H1 (cell line): ENCODE data around the gene EPB41L2. TPM values are rescaled to one million over a fixed set of nuclear protein-coding genes. Genes with fewer than 3 reads are reported as not detected.

ENCODE experiments used
- CTCF ChIA-PET: fragments of 300-600 bp; sonication (Branson Sonifier 250); formaldehyde crosslinking; loops from one replicate; lab custom pipeline; 2021; ENCODE audit not compliant: partially characterized antibody; lab: Charles Lee
- POLR2A ChIA-PET: fragments of 300-600 bp; sonication (Branson Sonifier 250); formaldehyde crosslinking; loops from one replicate; lab custom pipeline; 2021; ENCODE audit warnings: inconsistent platforms; ENCODE audit not compliant: partially characterized antibody; lab: Charles Lee
- DNase-seq, 2 experiments: peaks; one replicate each; pipeline versions ENCODE4 v3.0.0 to v3.0.0-alpha.2; 2010 to 2022; ENCODE audit warnings: low spot score in 2 of 2, low read depth in 1 of 2, mixed read lengths in 1 of 2
- FAIRE-seq: peaks from 2 replicates; lab custom pipeline; 2011; peaks lifted over from hg19 to GRCh38; lab: Jason Lieb, UNC
- H2AFZ ChIP-seq: 2 replicates; pipeline ENCODE4 v1.8.1; 2012; ENCODE audit warnings: low read length, inconsistent platforms
- H2AK5ac ChIP-seq: 2 replicates; pipeline ENCODE4 v1.6.1; 2013; ENCODE audit warnings: low read depth, low read length
- H2BK120ac ChIP-seq: replicated peaks from 2 replicates; pipeline ENCODE3; 2013; ENCODE audit warnings: low read depth, low read length, inconsistent platforms
- H2BK12ac ChIP-seq: 2 replicates; pipeline ENCODE4 v1.6.1; 2013; ENCODE audit warnings: low read depth, low read length
- H2BK15ac ChIP-seq: 2 replicates; pipeline ENCODE4 v1.6.1; 2013; ENCODE audit warnings: low read length
- H2BK20ac ChIP-seq: 2 replicates; pipeline ENCODE4 v1.6.1; 2013; ENCODE audit warnings: low read length
- H2BK5ac ChIP-seq: 2 replicates; pipeline ENCODE4 v1.6.1; 2013; ENCODE audit warnings: low read depth, low read length
- H3K14ac ChIP-seq: 2 replicates; pipeline ENCODE4 v1.6.1; 2013; ENCODE audit warnings: inconsistent platforms; ENCODE audit not compliant: insufficient read length
- H3K18ac ChIP-seq: 2 replicates; pipeline ENCODE4 v1.6.1; 2013; ENCODE audit warnings: low read length; ENCODE audit errors: extremely low read depth
- H3K23ac ChIP-seq: 2 replicates; pipeline ENCODE4 v1.6.1; 2013; ENCODE audit warnings: inconsistent platforms; ENCODE audit not compliant: insufficient read length
- H3K23me2 ChIP-seq: 2 replicates; pipeline ENCODE4 v1.6.1; 2013; ENCODE audit warnings: low read depth, low read length
- H3K27ac ChIP-seq: 2 replicates; pipeline ENCODE4 v1.6.1; 2011; ENCODE audit warnings: low read depth, low read length, inconsistent platforms
- H3K27me3 ChIP-seq, 4 experiments: replicated peaks in 1 of 4; 1 replicate in 1 of 4; 2 replicates in 3 of 4; pipeline versions ENCODE4 v1.6.1 to v1.8.1; 2011 to 2013; ENCODE audit warnings: low read length in 3 of 4, mild to moderate bottlenecking in 3 of 4, inconsistent platforms in 2 of 4, mixed read lengths in 2 of 4, moderate library complexity in 1 of 4; ENCODE audit not compliant: control insufficient read depth in 3 of 4, insufficient read depth in 3 of 4; ENCODE audit errors: extremely low read depth in 1 of 4
- H3K36me3 ChIP-seq, 4 experiments: 2 replicates each; pipeline versions ENCODE4 v1.6.1 to v1.8.1; 2011 to 2013; ENCODE audit warnings: mild to moderate bottlenecking in 4 of 4, low read length in 3 of 4, moderate library complexity in 2 of 4, control low read depth in 1 of 4, inconsistent platforms in 1 of 4; ENCODE audit not compliant: insufficient read depth in 4 of 4, control insufficient read depth in 2 of 4
- H3K4ac ChIP-seq: replicated peaks from 2 replicates; pipeline ENCODE3; 2013; ENCODE audit warnings: low read length, low read depth, mixed read lengths, inconsistent platforms; ENCODE audit not compliant: insufficient read length
- H3K4me1 ChIP-seq, 4 experiments: replicated peaks in 1 of 4; 1 replicate in 1 of 4; 2 replicates in 3 of 4; pipeline versions ENCODE4 v1.6.1 to v1.8.1; 2011 to 2013; ENCODE audit warnings: low read length in 3 of 4, inconsistent platforms in 2 of 4, mixed read lengths in 1 of 4; ENCODE audit not compliant: insufficient read depth in 4 of 4, control insufficient read depth in 3 of 4
- H3K4me2 ChIP-seq, 2 experiments: 2 replicates each; pipeline versions ENCODE4 v1.6.1 to v1.8.1; 2011 to 2013; ENCODE audit warnings: low read depth in 2 of 2, low read length in 2 of 2, control low read depth in 1 of 2, inconsistent platforms in 1 of 2, mild to moderate bottlenecking in 1 of 2; ENCODE audit not compliant: insufficient read depth in 1 of 2
- H3K4me3 ChIP-seq, 4 experiments: fragments of 200-600, 300-600 bp in 1 of 4; sonication (generic), shearing (Covaris generic), sonication (Bioruptor Twin) in 1 of 4; 2 replicates each; pipeline versions ENCODE4 v1.5.1 to v1.8.1; 2011 to 2016; ENCODE audit warnings: low read length in 4 of 4, low read depth in 3 of 4, control low read depth in 2 of 4, inconsistent platforms in 2 of 4, mild to moderate bottlenecking in 2 of 4, mixed read lengths in 1 of 4, moderate library complexity in 1 of 4; ENCODE audit not compliant: insufficient read depth in 2 of 4; ENCODE audit errors: extremely low read depth in 1 of 4
- H3K56ac ChIP-seq: replicated peaks from 2 replicates; pipeline ENCODE3; 2013; ENCODE audit warnings: low read depth, mild to moderate bottlenecking, mixed read lengths, low read length, inconsistent platforms; ENCODE audit not compliant: insufficient read length
- H3K79me1 ChIP-seq: 2 replicates; pipeline ENCODE4 v1.6.1; 2013; ENCODE audit warnings: low read depth, low read length, control low read depth
- H3K79me2 ChIP-seq, 2 experiments: 2 replicates each; pipeline versions ENCODE4 v1.6.1 to v1.8.1; 2012 to 2013; ENCODE audit warnings: low read length in 2 of 2, mild to moderate bottlenecking in 2 of 2, inconsistent platforms in 1 of 2; ENCODE audit not compliant: insufficient read depth in 2 of 2, control insufficient read depth in 1 of 2
- H3K9ac ChIP-seq, 4 experiments: replicated peaks in 1 of 4; 1 replicate in 1 of 4; 2 replicates in 3 of 4; pipeline versions ENCODE4 v1.6.1 to v1.8.1; 2011 to 2013; ENCODE audit warnings: low read depth in 3 of 4, low read length in 3 of 4, control low read depth in 2 of 4, mild to moderate bottlenecking in 2 of 4, moderate library complexity in 2 of 4, inconsistent platforms in 1 of 4; ENCODE audit errors: extremely low read depth in 1 of 4
- H3K9me3 ChIP-seq, 2 experiments: 2 replicates each; pipeline versions ENCODE4 v1.6.1 to v1.8.1; 2012 to 2013; ENCODE audit warnings: mild to moderate bottlenecking in 2 of 2, moderate library complexity in 2 of 2, control low read depth in 1 of 2, inconsistent platforms in 1 of 2, low read depth in 1 of 2, low read length in 1 of 2, mixed read lengths in 1 of 2; ENCODE audit not compliant: insufficient read depth in 2 of 2
- H4K20me1 ChIP-seq, 2 experiments: replicated peaks in 1 of 2; 2 replicates each; pipeline versions ENCODE3 to v1.8.1; 2011 to 2013; ENCODE audit warnings: inconsistent platforms in 2 of 2, low read length in 2 of 2, mild to moderate bottlenecking in 1 of 2; ENCODE audit not compliant: insufficient read depth in 2 of 2, control insufficient read depth in 1 of 2
- H4K5ac ChIP-seq: 2 replicates; pipeline ENCODE4 v1.6.1; 2013; ENCODE audit warnings: low read length, low read depth, mixed read lengths, inconsistent platforms; ENCODE audit not compliant: insufficient read length
- H4K8ac ChIP-seq: 2 replicates; pipeline ENCODE4 v1.8.0; 2013; ENCODE audit warnings: mild to moderate bottlenecking, moderate library complexity, low read length, inconsistent platforms; ENCODE audit not compliant: insufficient read depth; ENCODE audit errors: extremely low read depth
- H4K91ac ChIP-seq: replicated peaks from 2 replicates; pipeline ENCODE3; 2013; ENCODE audit warnings: low read length, mixed read lengths, inconsistent platforms; ENCODE audit not compliant: insufficient read length
- BRCA1 ChIP-seq: IDR thresholded peaks from 2 replicates; pipeline ENCODE4 v1.6.1; 2012; ENCODE audit warnings: low read depth, low read length, improper control_type of control experiment
- CTCF ChIP-seq, 3 experiments: IDR thresholded peaks; 1 replicate in 2 of 3; 2 replicates in 1 of 3; pipeline versions ENCODE4 v1.5.1 to v1.6.1; 2011; ENCODE audit warnings: low read length in 3 of 3, mild to moderate bottlenecking in 3 of 3, inconsistent platforms in 2 of 3, low read depth in 1 of 3, moderate library complexity in 1 of 3; ENCODE audit not compliant: insufficient read depth in 1 of 3; ENCODE audit errors: control extremely low read depth in 1 of 3
- E2F6 ChIP-seq: IDR thresholded peaks from 2 replicates; pipeline ENCODE4 v1.6.1; 2012; ENCODE audit warnings: inconsistent platforms
- EP300 ChIP-seq, 2 experiments: IDR thresholded peaks; 1 replicate in 1 of 2; 2 replicates in 1 of 2; pipeline ENCODE4 v1.6.1; 2011 to 2012; ENCODE audit warnings: low read depth in 2 of 2, low read length in 2 of 2, mild to moderate bottlenecking in 2 of 2, borderline replicate concordance in 1 of 2, inconsistent platforms in 1 of 2, moderate library complexity in 1 of 2
- POU5F1 ChIP-seq: IDR thresholded peaks from 2 replicates; pipeline ENCODE4 v1.6.1; 2011; ENCODE audit warnings: low read depth, mild to moderate bottlenecking, low read length, moderate library complexity
- SP1 ChIP-seq: IDR thresholded peaks from 2 replicates; pipeline ENCODE4 v1.6.1; 2011; ENCODE audit warnings: low read depth, low read length
- SP2 ChIP-seq: IDR thresholded peaks from 2 replicates; pipeline ENCODE4 v1.6.1; 2012; ENCODE audit warnings: mild to moderate bottlenecking, low read length, inconsistent platforms
- SUZ12 ChIP-seq: fragments of 200-600 bp; sonication (generic); IDR thresholded peaks from 2 replicates; pipeline ENCODE4 v1.6.1; 2012; ENCODE audit warnings: mild to moderate bottlenecking, inconsistent platforms, low read length, moderate library complexity, mixed read lengths
- WGBS, 2 experiments: shearing (Covaris generic) in 1 of 2; methylation state at CpG; one replicate each; pipeline versions ENCODE4 v1.1.6 to v1.1.7; 2013 to 2015; ENCODE audit warnings: low lambda C conversion rate in 2 of 2, mixed read lengths in 2 of 2, inconsistent platforms in 1 of 2, low coverage in 1 of 2, missing lambda C conversion rate in 1 of 2; ENCODE audit not compliant: insufficient replicate concordance in 2 of 2, insufficient coverage in 1 of 2, insufficient read length in 1 of 2; ENCODE audit errors: extremely low coverage in 1 of 2, missing lambda C conversion rate in 1 of 2; 5-methylcytosine and 5-hydroxymethylcytosine counted together
- polyA plus RNA-seq, 7 experiments: library from polyadenylated mRNA; depleted of rRNA in 3 of 7; stranded (reverse) in 5 of 7; unstranded in 2 of 7; fragments of >200 nt in 5 of 7; fragments of 200-250 nt in 2 of 7; gene quantifications; 1 replicate in 5 of 7; 2 replicates in 1 of 7; 4 replicates in 1 of 7; pipeline versions ENCODE4 v1.2.1 to v1.2.3, GENCODE V29; 2011 to 2013; ENCODE audit warnings: missing spikeins in 2 of 7, mixed read lengths in 2 of 7
- total RNA-seq: library from RNA; stranded (reverse); fragmentation: NEBNext Ultra II Directional; extraction: Animal tissue kit (Norgen Biotek cat#: 25700); gene quantifications from 2 replicates; pipeline ENCODE4 v1.2.1, GENCODE V29; 2021
- TF ChIP-seq, protein P1 (sequence below): IDR thresholded peaks from 2 replicates; pipeline ENCODE4 v1.6.1; 2012; ENCODE audit warnings: inconsistent platforms

Gene EPB41L2
- total and polyA plus RNA-seq, 2 of the 8 experiments (the other 6 are each of a cell fraction or from before 2014, with no cell fraction given) = 22.5 to 123 TPM

GRCh38 chr6:130840050-130840449, 223.0 kb downstream of the EPB41L2 start:
- Histone ChIP-seq H3K4me2 (no peak overlapping the region; a peak in 1 of 4 replicates), H4K20me1 (no peaks in the 10 kb centered on the region), H3K79me2 (no peaks in the 10 kb centered on the region), H3K9me3 (no peaks in the 10 kb centered on the region), H2BK120ac (no peak overlapping the region), H3K23ac (no peak overlapping the region), H3K27me3 (no peaks in the 10 kb centered on the region), H4K91ac (no peak overlapping the region), H4K5ac (no peak overlapping the region), H2BK5ac (no peak overlapping the region), H2AK5ac (no peak overlapping the region), H3K27ac (no peak overlapping the region), H3K56ac (no peak overlapping the region), H2BK15ac (no peak overlapping the region), H3K14ac (no peak overlapping the region), H2AFZ (no peak overlapping the region), H4K8ac (no peak overlapping the region), H3K9ac (no peak overlapping the region), H3K4me1 (peaks cover 4 to 11% (median 6%) of the 10 kb centered on the region in 4 experiments; a peak in 6 of 7 replicates), H3K23me2 (no peaks in the 10 kb centered on the region), H3K36me3 (no peaks in the 10 kb centered on the region), H3K18ac (no peak overlapping the region), H2BK12ac (no peak overlapping the region), H2BK20ac (no peak overlapping the region), H3K4ac (no peak overlapping the region), H3K79me1 (no peaks in the 10 kb centered on the region), H3K4me3 (no peak overlapping the region)
- ChIA-PET CTCF (interaction anchor here (0.6 to 0.8 kb wide), 2 partner anchors 316 to 472 kb away, joined by 3 to 4 read pairs; no protein-coding TSS in a partner anchor), POLR2A (no interaction called here)
- FAIRE-seq (no peak), DNase-seq (no peak)
- 94% methylated on average over 2 of the region's 2 CpGs; no CpG with 5 or more reads in 1 of the 2 experiments for WGBS, 2 experiments
- no peak for TF ChIP-seq SUZ12
- no peak for TF ChIP-seq SP2
- TF ChIP-seq CTCF (IDR thresholded peaks at IDR 0.05; ENCODE audit: control extremely low read depth in 1 of 3, insufficient read depth in 1 of 3, low read depth in 1 of 3, low read length in 3 of 3) = no peak
- no peak for TF ChIP-seq E2F6
- no peak for TF ChIP-seq SP1
- no peak for TF ChIP-seq POU5F1
- TF ChIP-seq, protein P1, sequence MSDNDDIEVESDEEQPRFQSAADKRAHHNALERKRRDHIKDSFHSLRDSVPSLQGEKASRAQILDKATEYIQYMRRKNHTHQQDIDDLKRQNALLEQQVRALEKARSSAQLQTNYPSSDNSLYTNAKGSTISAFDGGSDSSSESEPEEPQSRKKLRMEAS = no peak
- TF ChIP-seq EP300 (IDR thresholded peaks at IDR 0.05; ENCODE audit: borderline replicate concordance in 1 of 2, low read depth in 2 of 2, low read length in 2 of 2) = no peak
- TF ChIP-seq BRCA1 = no peak
